AG09309 (cell line): Measurements from ENCODE around the gene SMKR1.
"Not testable (repeated sequence)": the region's sequence is repeated elsewhere in the genome, so short reads cannot be mapped to it uniquely, and the experiment has no call there.

Experiments used
- DNase-seq: peaks from one replicate; pipeline ENCODE4 v3.0.0-alpha.2; 2010; ENCODE audit warnings: low read depth
- H3K4me3 ChIP-seq: 2 replicates; pipeline ENCODE4 v1.5.1; 2011; ENCODE audit warnings: mild to moderate bottlenecking, low read depth, low read length, moderate library complexity; ENCODE audit not compliant: control insufficient read depth
- TF ChIP-seq, protein P1 (sequence below): IDR thresholded peaks from 2 replicates; pipeline ENCODE4 v1.5.1; 2011; ENCODE audit warnings: mild to moderate bottlenecking, low read depth, low read length, inconsistent platforms; ENCODE audit not compliant: insufficient read depth, control insufficient read depth; ENCODE audit errors: missing control alignments

SMKR1 gene

GRCh38 chr7:129523924-129524323 is 21.6 kb downstream of the SMKR1 start:
- TF ChIP-seq, protein P1, sequence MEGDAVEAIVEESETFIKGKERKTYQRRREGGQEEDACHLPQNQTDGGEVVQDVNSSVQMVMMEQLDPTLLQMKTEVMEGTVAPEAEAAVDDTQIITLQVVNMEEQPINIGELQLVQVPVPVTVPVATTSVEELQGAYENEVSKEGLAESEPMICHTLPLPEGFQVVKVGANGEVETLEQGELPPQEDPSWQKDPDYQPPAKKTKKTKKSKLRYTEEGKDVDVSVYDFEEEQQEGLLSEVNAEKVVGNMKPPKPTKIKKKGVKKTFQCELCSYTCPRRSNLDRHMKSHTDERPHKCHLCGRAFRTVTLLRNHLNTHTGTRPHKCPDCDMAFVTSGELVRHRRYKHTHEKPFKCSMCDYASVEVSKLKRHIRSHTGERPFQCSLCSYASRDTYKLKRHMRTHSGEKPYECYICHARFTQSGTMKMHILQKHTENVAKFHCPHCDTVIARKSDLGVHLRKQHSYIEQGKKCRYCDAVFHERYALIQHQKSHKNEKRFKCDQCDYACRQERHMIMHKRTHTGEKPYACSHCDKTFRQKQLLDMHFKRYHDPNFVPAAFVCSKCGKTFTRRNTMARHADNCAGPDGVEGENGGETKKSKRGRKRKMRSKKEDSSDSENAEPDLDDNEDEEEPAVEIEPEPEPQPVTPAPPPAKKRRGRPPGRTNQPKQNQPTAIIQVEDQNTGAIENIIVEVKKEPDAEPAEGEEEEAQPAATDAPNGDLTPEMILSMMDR, result no peak
- no peak for DNase-seq
- H3K4me3 ChIP-seq, result no peak overlapping the region

GRCh38 chr7:129524405-129524804 is 22.1 kb downstream of the SMKR1 start:
- not testable (repeated sequence) for H3K4me3 ChIP-seq
- DNase-seq, result peak; percentile 63

GRCh38 chr7:129525225-129525862 is 23.0 kb downstream of the SMKR1 start:
- DNase-seq, result no peak
- H3K4me3 ChIP-seq, result no peak overlapping the region
- TF ChIP-seq, protein P1, result no peak

GRCh38 chr7:129529643-129530042 is 27.3 kb downstream of the SMKR1 start:
- no peak for DNase-seq
- no peak overlapping the region for H3K4me3 ChIP-seq
- TF ChIP-seq, protein P1, result no peak

GRCh38 chr7:129530795-129531391 is 28.6 kb downstream of the SMKR1 start:
- DNase-seq, result peak; percentile 14
- TF ChIP-seq, protein P1, result no peak
- H3K4me3 ChIP-seq, result no peak overlapping the region

GRCh38 chr7:129531721-129532120 is 29.4 kb downstream of the SMKR1 start:
- no peak overlapping the region for H3K4me3 ChIP-seq
- TF ChIP-seq, protein P1, result no peak
- no peak for DNase-seq

- TF ChIP-seq, protein P1, result no peak
- H3K4me3 ChIP-seq, result no peak overlapping the region
- no peak for DNase-seq
Measured at GRCh38 chr7:129532375-129532774, 30.0 kb downstream of the SMKR1 start.

GRCh38 chr7:129534558-129535274 is 32.4 kb downstream of the SMKR1 start:
- H3K4me3 ChIP-seq, DNase-seq: not testable (repeated sequence)
